Esophagus (tissue), 2 donors: ENCODE data around the gene SLC9A6. TPM values are rescaled to one million over a fixed set of nuclear protein-coding genes. Genes with fewer than 3 reads are reported as not detected.
"Not testable (repeated sequence)": the region's sequence is repeated elsewhere in the genome, so short reads cannot be mapped to it uniquely, and the experiment has no call there.

Experiments
- H3K27ac ChIP-seq, 2 donors: one replicate each; pipeline ENCODE4 v1.5.1; 2013; ENCODE audit warnings: low read depth in 2 of 2, mild to moderate bottlenecking in 2 of 2, inconsistent platforms in 1 of 2, low read length in 1 of 2, moderate library complexity in 1 of 2
- H3K27me3 ChIP-seq, 2 donors: one replicate each; pipeline ENCODE4 v1.6.1; 2013; ENCODE audit warnings: low read length in 2 of 2, control low read depth in 1 of 2, mild to moderate bottlenecking in 1 of 2; ENCODE audit not compliant: insufficient read depth in 2 of 2, control insufficient read depth in 1 of 2
- H3K36me3 ChIP-seq, 2 donors: one replicate each; pipeline ENCODE4 v1.6.1; 2013; ENCODE audit warnings: low read length in 1 of 2; ENCODE audit not compliant: control insufficient read depth in 2 of 2, insufficient read depth in 2 of 2
- H3K4me1 ChIP-seq, 2 donors: one replicate each; pipeline ENCODE4 v1.6.1; 2013; ENCODE audit warnings: low read length in 1 of 2; ENCODE audit not compliant: control insufficient read depth in 2 of 2, insufficient read depth in 2 of 2
- H3K4me3 ChIP-seq, 2 donors: one replicate each; pipeline ENCODE4 v1.5.1; 2013; ENCODE audit warnings: low read length in 2 of 2, mild to moderate bottlenecking in 2 of 2, low read depth in 1 of 2, moderate library complexity in 1 of 2
- H3K9me3 ChIP-seq, 2 donors: one replicate each; pipeline ENCODE4 v1.6.1; 2013; ENCODE audit warnings: mild to moderate bottlenecking in 2 of 2, low read depth in 1 of 2, low read length in 1 of 2, moderate library complexity in 1 of 2; ENCODE audit not compliant: control insufficient read depth in 2 of 2, insufficient read depth in 1 of 2
- WGBS, 2 donors: extraction: QIAGEN DNeasy Blood & Tissue Kit; methylation state at CpG; one replicate each; pipeline ENCODE4 v1.1.7; 2013; 5-methylcytosine and 5-hydroxymethylcytosine counted together
- polyA plus RNA-seq, 2 donors: library from polyadenylated mRNA; stranded (reverse); fragments of 200-250 nt; gene quantifications; one replicate each; pipeline ENCODE4 v1.2.3, GENCODE V29; 2013
- donor health status: healthy with polysubstance abuse.
- donor health status: Bipolar disorder and iron deficiency.

Gene SLC9A6
- polyA plus RNA-seq, 2 donors, result 6.6 to 7.2 TPM

- no peaks in the 10 kb centered on the region for H3K9me3 ChIP-seq
- H3K27me3 ChIP-seq, result no peaks in the 10 kb centered on the region
- H3K4me1 ChIP-seq, result no peaks in the 10 kb centered on the region
- H3K36me3 ChIP-seq, result no peaks in the 10 kb centered on the region
- 70 to 77% methylated on average over 7 of the region's 7 CpGs for WGBS, 2 donors
- H3K4me3 ChIP-seq, result no peak overlapping the region
- no peak overlapping the region for H3K27ac ChIP-seq
These were observed 54.7 kb downstream of the SLC9A6 start for GRCh38 chrX:136039968-136040367.

GRCh38 chrX:136041254-136041812 is 56.1 kb downstream of the SLC9A6 start:
- Histone ChIP-seq H3K9me3 (no peaks in the 10 kb centered on the region), H3K36me3 (no peaks in the 10 kb centered on the region), H3K27me3 (no peaks in the 10 kb centered on the region), H3K4me1 (no peaks in the 10 kb centered on the region), H3K27ac (no peak overlapping the region), H3K4me3 (no peak overlapping the region)
- 67% methylated on average over 7 of the region's 7 CpGs for WGBS, 2 donors

DNA sequence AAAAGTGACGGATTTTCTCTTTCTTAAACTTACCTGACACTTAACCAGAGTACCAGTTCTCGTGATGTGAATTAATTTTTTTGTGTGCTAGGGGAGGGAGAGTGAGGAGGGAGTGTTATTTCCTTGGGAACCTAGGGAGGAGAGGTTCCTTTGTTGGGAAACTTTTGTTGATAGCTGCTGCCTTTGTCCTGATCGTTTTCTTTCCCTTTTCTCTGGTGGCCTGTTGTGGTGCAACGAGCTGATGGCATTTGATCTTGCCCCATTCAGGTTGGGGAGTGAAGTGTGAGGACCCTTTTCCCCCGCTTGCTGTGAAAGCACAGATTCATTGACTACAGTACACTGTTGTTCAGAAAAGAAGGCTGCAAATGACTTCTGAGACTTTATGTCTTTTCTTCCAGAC is 59.8 kb downstream of the SLC9A6 start:
- Histone ChIP-seq H3K27me3 (no peaks in the 10 kb centered on the region), H3K9me3 (no peaks in the 10 kb centered on the region), H3K36me3 (no peaks in the 10 kb centered on the region), H3K4me3 (no peak overlapping the region), H3K27ac (no peak overlapping the region), H3K4me1 (peaks cover 0 to 4% of the 10 kb centered on the region in 2 donors)
- 67 to 81% methylated on average over 5 of the region's 5 CpGs for WGBS, 2 donors

DNA sequence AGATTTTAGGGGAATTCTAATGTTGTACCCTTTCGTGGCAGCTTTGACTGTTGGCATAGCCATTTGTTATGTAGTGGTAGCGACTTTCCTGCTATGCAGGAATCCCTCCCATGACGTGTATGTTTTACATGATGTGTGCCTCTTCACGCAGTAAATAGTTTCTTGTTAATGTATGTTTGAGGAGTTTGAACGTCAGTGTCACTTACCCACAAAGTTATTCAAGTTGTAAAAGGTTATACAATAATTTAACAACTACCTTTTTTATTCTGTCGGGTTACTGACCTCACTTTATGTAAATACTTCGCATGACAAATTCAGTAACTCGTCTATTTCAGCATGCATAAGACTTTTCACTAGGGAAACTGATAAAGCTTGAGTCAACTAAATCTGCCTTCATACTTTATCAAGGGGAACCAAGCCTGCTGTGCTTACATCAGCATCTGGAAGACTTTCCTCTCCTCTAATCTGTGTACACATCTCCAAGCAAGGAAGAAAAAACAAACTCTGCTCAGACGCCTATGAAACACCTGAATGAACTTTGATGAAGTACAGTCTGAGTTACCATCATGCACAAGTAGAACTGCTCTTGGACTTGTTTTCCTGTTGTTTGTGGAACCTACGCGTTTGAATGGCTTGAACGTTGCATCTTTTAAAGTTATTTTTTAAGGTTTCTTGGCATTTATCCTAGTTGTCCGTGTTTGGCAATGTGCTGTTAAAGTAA is 61.2 kb downstream of the SLC9A6 start:
- Histone ChIP-seq H3K27me3 (no peaks in the 10 kb centered on the region), H3K36me3 (no peaks in the 10 kb centered on the region), H3K27ac (no peak overlapping the region), H3K4me3 (no peak overlapping the region), H3K4me1 (peaks cover 0 to 4% of the 10 kb centered on the region in 2 donors), H3K9me3 (no peaks in the 10 kb centered on the region)
- 58% methylated on average over 13 of the region's 13 CpGs for WGBS, 2 donors

DNA sequence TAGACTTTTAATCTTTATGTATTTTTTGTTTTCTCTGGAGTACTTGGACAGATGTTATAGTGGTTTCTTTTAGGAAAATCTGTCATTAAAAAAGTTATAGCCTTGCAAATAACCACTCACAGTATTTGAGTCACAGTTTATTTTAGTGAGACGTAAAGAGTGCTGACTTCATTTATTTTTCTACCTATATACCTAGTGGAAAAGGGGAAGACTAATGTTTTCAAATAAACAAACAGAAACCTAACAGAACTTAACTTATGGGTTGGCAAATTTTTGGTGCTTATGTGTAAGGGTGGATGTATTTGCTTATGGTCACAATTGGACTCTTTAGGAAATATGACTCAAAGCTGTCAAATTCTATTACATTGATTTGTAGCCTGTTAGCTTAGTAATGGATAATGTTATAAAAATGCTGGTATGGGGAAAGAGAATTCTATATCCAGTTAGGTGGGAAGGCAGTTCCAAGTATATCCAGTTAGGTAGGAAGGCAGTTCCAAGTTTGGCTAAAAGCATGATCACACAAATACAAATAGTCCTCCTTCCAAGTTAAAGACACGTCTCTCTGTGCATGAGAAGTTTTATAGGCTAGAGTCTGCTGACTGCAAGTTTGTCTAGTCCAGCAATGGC is 61.9 kb downstream of the SLC9A6 start:
- Histone ChIP-seq H3K4me1 (peaks cover 0 to 4% of the 10 kb centered on the region in 2 donors), H3K27me3 (peaks cover 0 to 3% of the 10 kb centered on the region in 2 donors), H3K36me3 (no peaks in the 10 kb centered on the region), H3K4me3 (no peak overlapping the region), H3K27ac (no peak overlapping the region), H3K9me3 (no peaks in the 10 kb centered on the region)
- WGBS, 2 donors, result 46 to 53% methylated on average over 2 of the region's 2 CpGs

DNA sequence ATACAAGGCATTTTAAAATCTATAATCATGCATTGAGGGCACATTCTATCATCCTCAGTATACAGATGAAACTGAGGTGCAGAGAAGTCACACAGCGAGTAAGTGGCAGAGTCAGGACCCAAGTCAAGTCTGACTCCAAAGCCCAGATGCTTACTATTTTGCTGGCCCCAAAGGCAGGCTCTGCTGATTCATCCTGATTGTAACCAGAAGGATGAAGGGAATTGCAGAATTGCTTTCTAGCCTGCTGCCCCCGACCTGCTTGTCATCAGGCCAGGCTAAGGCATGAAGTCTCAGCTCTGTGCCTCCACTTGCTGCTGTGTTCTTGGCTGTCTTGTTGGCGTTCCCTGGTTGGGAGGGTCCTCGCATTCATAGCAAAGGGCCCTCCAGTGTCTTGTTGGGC is 62.7 kb downstream of the SLC9A6 start:
- WGBS, 2 donors, result 73 to 80% methylated on average over 4 of the region's 4 CpGs
- Histone ChIP-seq H3K4me1 (peaks cover 0 to 4% of the 10 kb centered on the region in 2 donors), H3K27me3 (peaks cover 0 to 3% of the 10 kb centered on the region in 2 donors), H3K27ac (no peak overlapping the region), H3K4me3 (no peak overlapping the region), H3K9me3 (no peaks in the 10 kb centered on the region), H3K36me3 (no peaks in the 10 kb centered on the region)

DNA sequence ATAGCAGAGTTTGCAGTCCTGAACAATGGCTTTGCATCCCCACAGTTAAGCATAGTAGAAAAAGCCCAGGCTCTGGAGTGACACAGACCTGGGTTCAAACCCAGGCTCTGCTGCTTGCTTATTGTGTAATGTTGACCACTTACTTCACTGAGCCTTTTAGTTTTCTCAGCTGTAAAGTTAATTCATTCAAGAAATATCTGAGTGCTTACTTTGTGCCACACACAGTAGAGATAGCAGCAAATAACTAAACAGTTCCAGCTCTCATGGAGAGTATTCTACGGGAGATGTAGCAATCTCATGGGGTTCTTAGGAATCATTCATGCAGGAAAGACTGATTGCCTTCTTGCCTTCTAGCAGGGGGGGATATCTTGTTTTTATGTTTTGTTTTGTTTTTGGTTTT is 63.2 kb downstream of the SLC9A6 start:
- Histone ChIP-seq H3K9me3 (no peaks in the 10 kb centered on the region), H3K27ac (no peak overlapping the region), H3K4me1 (peaks cover 0 to 4% of the 10 kb centered on the region in 2 donors), H3K4me3 (no peak overlapping the region), H3K27me3 (peaks cover 0 to 3% of the 10 kb centered on the region in 2 donors), H3K36me3 (no peaks in the 10 kb centered on the region)
- WGBS, 2 donors, result 83 to 93% methylated on average over 1 of the region's 1 CpG

- no peaks in the 10 kb centered on the region for H3K9me3 ChIP-seq
- peaks cover 0 to 3% of the 10 kb centered on the region in 2 donors for H3K27me3 ChIP-seq
- peaks cover 0 to 4% of the 10 kb centered on the region in 2 donors for H3K4me1 ChIP-seq
- no peak overlapping the region for H3K4me3 ChIP-seq
- H3K27ac ChIP-seq, result no peak overlapping the region
- H3K36me3 ChIP-seq, result no peaks in the 10 kb centered on the region
- 72 to 81% methylated on average over 3 of the region's 3 CpGs for WGBS, 2 donors
These were observed 64.4 kb downstream of the SLC9A6 start for GRCh38 chrX:136049608-136050007.

DNA sequence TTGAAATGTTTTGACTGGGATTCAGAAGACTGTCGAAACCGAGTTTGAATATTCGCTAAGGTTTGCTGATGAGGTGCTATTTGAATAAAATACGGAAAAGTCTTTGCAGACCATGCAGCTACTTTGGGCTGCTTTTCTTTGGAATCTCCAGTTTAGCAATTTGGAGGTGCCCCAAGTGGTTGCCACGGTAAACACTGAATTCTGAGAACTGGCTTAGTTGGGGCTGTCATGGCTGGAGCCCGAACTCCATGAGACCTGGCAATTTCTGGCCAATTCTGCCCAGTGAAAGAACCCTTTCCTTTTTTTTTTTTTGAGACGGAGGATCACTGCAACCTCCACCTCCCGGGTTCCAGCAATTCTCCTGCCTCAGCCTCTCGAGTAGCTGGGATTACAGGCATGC is 65.6 kb downstream of the SLC9A6 start:
- not testable (repeated sequence) for H3K4me3 ChIP-seq, H3K4me1 ChIP-seq, H3K27ac ChIP-seq, H3K9me3 ChIP-seq, H3K27me3 ChIP-seq, H3K36me3 ChIP-seq
- WGBS, 2 donors, result 75 to 79% methylated on average over 6 of the region's 9 CpGs
